SIG-M5 (cell line): ENCODE measurements around the gene SET.
"Not testable (repeated sequence)": the region's sequence is repeated elsewhere in the genome, so short reads cannot be mapped to it uniquely, and the experiment has no call there.

Experiments
- DNase-seq: peaks from one replicate; lab custom pipeline; 2025; lab: John Stamatoyannopoulos, UW

The SET gene

DNA sequence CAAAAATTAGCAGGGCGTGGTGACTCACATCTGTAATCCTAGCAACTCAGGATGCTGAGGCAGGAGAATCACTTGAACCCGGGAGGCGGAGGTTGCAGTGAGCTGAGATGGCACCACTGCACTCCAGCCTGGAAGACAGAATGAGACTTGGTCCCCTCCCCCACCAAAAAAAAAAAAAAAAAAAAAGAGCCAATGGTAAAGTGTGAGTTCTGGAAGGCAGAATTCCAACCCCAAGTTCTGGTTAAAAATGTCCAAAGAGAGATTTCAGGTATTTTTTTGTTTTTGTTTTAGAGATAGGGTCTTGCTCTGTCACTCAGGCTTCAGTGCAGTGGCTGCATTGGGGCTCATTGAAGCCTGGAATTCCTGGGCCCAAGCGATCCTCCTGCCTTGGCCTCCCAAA, 1.6 kb upstream of the SET start:
- DNase-seq, result no peak

- no peak for DNase-seq
Measured at GRCh38 chr9:128689293-128689774, 312 bp downstream of the SET start.

DNA sequence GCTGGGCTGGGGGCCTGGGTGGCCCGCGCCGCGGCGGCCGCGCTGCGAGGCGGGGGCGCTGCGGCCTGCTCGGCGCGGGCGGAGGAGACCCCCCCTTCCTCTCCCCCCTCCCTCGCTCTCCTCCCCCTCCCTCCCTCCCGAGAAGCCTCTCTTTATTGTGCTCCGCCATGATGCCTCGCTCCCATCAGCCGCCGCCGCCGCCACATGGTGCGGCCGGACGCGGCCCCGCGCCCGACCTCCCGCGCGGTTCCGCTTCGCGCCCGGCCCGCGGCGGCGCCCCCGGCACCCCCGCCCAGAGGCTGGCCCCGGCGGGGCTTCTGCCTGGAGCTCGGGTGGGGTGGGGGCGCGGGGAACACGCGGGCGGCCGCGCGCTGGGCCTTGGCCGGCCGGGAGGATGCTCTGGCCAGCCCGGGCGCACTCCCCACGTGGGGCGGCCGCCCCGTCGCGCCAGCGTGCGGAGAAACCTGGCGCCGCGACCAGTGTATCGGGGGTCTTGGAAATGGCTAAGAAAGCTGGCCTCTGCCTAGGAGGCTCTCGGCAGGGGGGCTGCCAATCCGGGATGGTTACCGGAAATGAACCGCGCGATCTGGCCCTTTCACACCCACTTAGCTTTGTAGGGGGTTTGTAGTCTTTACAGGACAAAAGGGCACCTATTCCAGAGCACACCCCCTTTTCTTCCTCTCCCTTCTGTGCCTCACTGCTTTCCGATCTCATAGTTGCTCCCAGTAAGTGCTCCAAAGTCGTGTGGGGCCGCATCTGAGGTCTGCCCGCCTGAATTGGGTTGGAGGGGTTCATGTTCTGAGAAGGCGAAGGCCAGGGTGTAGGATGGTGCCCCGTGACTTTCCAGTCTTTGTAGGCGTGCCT, 1.0 kb downstream of the SET start:
- DNase-seq, result no peak

DNA sequence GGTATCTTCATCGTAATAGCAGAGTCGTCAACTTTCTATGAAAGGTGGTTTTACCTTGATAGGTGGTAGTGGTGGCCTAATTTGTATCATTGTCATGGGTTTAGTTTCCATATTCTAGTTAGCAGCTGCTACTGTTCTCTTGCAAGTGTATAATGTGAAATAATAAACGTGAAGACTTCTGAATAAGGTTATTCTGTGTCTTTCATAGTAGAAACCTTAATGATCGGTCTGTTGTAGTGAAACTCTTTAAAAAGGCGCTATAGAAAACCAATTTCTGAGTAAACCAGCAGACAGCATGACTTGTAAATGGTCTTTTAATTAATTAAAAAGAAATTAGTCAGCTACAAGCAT, 1.6 kb downstream of the SET start:
- DNase-seq, result no peak

- not testable (repeated sequence) for DNase-seq
Measured at GRCh38 chr9:128693738-128694137, 4.7 kb downstream of the SET start.

- DNase-seq, result no peak
Measured at GRCh38 chr9:128694344-128694743, 5.3 kb downstream of the SET start.

GRCh38 chr9:128696923-128697707, 8.1 kb downstream of the SET start:
- no peak for DNase-seq

GRCh38 chr9:128699096-128699795, 10.2 kb downstream of the SET start:
- DNase-seq, result not testable (repeated sequence)

GRCh38 chr9:128701227-128701854, 12.3 kb downstream of the SET start:
- no peak for DNase-seq

- no peak for DNase-seq
Measured at GRCh38 chr9:128702445-128702948, 13.5 kb downstream of the SET start, which contains the start of gene PKN3. Gene PKN3 (plus strand): TSS chr9:128702503. CDS start chr9:128702916, 413 bp downstream.

DNA sequence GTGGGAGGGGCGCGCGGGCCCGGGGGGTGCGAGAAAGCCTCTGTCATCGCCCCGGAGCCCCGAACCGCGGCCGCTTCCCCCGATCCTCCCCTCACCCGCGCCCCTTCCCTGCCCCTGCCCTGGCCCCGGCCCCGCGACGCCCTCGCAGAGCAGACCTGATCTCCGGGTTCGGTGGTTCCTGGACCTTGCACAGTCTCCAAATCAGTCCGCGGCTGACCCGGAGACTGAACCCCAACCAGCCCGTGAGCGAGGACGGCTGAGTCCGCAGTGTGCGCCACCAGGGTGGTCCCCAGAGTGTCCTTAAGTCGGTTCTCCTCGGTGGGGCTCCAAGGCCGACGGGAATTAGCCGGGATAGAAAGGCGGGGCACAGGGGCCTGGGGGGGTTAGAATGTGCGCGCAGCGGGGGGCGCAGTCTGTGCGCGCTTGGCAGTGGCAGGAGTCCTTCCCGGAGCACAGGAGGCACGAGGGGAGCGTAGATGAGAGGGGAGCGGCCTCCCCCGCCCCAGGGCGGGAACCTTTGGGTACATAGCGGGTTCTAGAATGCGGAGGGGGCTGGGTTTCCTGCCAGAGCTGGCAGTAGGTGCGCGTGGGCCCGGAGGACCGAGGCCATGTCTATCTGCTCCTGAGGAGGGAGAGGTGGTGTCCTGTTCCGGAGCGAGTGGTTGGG, 14.1 kb downstream of the SET start:
- no peak for DNase-seq

- no peak for DNase-seq
Measured at GRCh38 chr9:128703616-128704355, 14.8 kb downstream of the SET start.

DNA sequence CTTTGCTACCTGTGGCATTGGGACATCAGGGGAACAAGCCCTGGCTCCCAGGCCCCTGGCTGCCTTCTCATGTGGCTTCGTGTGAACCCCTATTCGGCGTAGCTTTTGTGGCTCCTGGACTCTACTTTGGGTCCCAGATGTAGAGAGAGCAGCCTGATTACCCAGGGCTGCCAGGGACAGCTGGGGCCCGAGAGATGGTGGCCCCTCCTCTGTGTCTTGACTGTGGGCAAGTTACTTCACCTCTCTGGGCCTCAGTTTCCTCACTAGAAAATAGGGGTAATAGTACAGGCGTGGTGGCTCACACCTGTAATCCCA, 15.3 kb downstream of the SET start:
- DNase-seq, result no peak

DNA sequence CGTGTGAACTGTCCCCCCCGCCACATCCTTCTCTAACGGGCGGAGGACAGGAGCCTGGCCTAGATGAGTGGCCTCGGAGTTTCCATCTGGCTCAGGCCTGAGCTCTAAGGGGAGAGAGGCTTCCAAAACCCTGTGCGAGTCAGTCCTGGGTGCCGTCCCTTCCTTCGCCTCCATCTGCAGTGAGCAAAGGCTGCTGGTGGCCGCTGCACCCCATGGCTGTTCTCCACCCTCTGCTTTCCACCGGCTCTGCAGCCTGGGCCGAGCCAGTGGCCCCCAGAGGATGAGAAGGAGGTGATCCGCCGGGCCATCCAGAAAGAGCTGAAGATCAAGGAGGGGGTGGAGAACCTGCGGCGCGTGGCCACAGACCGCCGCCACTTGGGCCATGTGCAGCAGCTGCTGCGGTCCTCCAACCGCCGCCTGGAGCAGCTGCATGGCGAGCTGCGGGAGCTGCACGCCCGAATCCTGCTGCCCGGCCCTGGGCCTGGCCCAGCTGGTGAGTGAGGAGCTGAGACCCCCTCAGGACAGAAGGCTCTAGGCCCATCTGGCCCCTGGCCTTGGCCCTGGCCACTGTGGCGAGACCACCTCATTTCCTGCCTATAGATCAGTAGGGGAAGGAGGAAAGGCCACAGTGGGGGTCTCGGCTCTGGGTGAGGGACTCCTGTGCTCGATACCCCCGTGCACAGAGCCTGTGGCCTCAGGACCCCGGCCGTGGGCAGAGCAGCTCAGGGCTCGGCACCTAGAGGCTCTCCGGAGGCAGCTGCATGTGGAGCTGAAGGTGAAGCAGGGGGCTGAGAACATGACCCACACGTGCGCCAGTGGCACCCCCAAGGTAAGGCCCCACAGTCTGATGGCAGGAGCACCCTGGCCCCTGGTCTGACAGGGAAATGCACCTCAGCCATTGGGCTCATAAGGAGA, 16.3 kb downstream of the SET start:
- DNase-seq, result no peak

DNA sequence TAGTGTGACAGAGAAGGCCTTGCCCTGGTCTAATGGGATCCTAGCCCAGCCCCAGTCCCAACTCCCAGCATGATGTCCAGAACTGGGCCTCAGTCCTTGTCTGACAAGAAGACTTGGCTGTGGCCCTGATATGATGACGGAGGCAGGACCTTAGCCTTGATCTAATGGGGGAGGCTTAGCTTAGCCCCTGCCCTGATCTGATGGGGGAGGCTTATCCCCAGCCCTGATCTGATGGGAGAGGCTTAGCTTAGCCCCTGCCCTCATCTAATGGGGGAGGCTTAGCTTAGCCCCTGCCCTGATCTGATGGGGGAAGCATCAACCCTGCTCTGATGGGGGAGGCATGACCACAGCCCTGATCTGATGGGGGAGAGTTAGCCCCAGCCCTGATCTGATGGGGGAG, 17.0 kb downstream of the SET start:
- no peak for DNase-seq

DNA sequence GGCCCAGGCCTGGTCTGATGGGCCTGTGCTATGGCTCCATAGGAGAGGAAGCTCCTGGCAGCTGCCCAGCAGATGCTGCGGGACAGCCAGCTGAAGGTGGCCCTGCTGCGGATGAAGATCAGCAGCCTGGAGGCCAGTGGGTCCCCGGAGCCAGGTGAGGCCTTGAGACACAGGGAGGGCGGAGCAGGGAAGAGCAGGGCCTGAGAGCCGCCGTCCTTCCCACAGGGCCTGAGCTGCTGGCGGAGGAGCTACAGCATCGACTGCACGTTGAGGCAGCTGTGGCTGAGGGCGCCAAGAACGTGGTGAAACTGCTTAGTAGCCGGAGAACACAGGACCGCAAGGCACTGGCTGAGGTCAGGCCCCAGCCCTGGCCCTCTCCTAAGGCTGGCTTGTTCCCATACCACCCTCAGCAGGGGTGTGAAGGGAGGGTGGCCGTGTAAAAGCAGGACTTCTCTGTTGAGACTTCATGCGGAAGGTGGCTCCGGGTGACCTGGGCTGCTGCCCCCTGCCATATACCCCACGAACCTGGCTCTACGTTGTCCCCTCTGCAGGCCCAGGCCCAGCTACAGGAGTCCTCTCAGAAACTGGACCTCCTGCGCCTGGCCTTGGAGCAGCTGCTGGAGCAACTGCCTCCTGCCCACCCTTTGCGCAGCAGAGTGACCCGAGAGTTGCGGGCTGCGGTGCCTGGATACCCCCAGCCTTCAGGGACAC, 17.8 kb downstream of the SET start:
- no peak for DNase-seq

DNA sequence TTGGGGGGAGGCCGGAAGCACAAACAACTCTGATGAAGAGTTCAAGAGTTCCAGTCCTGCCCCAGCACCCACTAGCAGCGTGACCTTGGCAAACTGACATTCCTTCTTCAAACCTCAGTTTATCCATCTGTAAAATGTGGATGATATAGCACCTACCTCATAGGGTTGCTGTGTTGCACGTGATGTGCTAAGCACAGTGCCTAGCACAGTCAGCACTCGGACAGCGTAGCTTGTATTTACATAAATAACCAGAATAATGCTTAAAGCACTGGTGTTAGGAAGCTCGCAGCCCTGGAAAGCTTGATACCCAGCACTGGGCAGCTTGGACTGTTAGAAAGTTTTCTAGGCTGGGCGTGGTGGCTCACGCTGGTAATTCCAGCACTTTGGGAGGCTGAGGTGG, 18.4 kb downstream of the SET start:
- no peak for DNase-seq

DNA sequence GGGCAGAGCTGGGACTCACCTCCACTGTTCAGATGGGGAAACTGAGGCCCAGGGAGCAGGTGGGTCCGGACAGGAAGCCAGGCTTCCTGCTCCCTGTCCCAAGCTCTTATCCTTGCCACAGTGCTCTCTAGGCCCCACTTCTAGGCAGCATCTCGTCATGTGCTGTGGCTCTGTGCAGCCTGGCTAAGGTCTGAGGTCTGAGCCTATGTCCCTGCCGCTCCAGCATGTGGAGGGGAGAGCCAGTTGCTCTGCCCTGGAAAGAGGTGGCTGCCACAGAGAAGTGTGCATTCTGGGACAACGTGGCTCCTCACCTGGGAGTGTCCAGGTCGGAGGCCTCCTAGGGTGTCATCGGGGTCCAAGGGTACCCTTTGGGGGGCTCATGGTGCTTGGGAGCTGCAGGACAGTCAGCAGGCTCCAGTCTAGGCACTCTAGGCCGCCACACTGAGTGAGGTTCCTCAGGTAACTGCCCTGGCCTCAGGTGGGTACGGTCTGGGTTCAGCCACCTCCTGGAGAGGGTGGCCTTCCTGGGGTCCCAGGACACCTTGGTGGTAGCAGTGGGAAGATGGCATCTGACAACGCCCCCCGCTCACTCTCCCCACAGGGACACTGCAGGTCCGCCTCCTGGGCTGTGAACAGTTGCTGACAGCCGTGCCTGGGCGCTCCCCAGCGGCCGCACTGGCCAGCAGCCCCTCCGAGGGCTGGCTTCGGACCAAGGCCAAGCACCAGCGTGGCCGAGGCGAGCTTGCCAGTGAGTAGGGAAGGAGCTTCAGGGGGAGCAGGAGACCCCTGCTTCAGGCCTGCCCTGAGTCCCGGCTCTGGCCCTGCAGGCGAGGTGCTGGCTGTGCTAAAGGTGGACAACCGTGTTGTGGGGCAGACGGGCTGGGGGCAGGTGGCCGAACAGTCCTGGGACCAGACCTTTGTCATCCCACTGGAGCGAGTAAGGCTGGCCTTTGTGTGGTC, 23.7 kb downstream of the SET start:
- no peak for DNase-seq
